HG03457 (cell line): Measurements from ENCODE around the gene CCNY.

Experiments used
- ATAC-seq: cut with Tn5 transposase; IDR thresholded peaks from one replicate; pipeline ENCODE4 v1.9.1; 2021; ENCODE audit warnings: moderate number of reproducible peaks; ENCODE audit not compliant: unreplicated experiment

CCNY gene

DNA sequence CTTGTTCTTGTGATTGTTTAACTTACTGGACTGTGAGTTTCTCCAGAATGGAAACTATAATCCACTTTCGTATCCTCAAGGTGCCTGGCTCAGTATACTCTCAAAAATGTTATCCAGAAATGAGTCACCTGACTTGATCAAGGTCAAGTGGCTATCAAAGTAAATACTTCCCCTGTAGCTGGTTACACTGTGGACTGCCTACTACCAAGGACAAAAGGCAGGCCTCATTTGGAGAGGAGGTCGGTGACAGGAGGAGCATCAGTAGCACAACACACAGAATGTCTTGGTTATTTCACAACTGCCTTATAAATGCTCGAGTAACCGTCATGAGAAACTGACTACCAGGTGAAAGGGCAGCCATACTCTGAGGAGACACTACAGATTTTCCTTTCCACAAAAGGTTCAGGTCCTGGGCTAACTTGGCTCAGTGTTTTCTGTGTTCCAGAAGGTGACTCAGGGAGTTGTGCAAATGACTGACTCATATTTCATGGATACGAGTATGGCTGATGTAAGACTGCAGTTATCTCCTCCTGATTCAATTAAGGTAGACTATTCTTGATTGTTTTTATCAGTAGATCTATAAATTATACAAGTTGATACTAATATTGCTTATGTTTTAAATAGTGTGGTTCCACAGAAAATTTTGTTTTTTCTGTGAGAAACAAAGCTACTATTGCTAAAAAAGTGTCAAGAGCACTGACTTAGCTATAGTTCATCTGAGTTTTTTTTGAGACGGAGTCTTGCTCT, 4.2 kb upstream of the CCNY start:
- no peak for ATAC-seq

DNA sequence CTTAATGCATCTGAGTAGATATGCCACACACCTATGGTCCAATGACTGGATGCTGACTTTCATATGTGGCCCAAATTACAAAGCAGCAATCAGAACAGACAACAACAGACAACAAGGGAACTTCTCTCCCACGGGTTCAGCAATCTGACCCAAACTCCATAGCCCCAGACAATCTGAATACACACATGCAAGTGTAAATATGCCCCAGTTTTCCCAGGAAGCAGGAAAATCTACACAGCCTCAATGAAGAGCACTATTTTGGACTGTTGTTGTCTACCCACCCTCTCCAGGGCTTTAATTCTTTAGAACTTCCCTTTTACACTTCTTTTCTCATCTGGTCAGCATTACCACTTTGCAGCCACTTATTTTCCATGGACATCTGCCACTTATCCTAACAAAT, 2.0 kb upstream of the CCNY start:
- no peak for ATAC-seq

DNA sequence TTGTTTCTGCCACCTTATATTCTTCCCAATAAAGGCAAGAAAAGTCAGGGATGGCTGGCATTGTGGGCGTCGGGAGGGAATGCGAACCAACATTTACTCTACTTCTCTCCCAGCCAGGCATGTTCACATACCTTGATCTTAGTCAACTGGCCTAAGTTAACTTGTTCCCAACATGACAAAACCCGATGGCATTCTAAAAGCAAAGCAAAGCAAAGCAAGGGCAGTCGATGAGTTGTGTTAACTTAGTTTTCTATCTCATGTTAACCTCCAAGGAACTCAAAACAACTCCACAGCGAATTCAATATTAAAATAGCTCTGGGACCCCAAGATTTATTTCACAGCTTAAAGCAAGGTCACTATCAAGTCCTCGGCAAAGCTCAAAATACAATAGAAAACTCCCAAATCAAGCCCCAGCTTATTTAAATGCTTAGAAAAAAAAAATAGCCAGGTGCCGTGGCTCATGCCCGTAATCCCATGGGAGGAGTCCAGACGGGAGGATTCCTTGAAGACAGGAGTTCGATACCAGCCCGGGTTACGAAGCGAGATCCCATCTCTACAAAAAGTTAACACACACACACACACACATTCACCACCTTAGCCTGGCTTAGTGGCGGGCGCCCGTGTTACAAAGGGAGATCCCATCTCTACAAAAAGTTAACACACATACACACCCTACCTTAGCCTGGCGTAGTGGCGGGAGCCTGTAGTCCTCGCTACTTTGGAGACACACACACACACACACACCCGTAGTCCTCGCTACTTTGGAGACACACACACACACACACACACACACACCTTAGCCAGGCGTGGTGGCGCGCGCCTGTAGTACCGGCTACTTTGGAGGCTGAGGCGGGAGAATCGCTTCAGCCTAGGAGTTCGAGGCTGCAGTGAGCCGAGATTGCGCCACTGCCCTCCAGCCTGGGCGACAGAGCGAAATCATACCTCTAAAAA, 901 bp upstream of the CCNY start:
- ATAC-seq = no peak

DNA sequence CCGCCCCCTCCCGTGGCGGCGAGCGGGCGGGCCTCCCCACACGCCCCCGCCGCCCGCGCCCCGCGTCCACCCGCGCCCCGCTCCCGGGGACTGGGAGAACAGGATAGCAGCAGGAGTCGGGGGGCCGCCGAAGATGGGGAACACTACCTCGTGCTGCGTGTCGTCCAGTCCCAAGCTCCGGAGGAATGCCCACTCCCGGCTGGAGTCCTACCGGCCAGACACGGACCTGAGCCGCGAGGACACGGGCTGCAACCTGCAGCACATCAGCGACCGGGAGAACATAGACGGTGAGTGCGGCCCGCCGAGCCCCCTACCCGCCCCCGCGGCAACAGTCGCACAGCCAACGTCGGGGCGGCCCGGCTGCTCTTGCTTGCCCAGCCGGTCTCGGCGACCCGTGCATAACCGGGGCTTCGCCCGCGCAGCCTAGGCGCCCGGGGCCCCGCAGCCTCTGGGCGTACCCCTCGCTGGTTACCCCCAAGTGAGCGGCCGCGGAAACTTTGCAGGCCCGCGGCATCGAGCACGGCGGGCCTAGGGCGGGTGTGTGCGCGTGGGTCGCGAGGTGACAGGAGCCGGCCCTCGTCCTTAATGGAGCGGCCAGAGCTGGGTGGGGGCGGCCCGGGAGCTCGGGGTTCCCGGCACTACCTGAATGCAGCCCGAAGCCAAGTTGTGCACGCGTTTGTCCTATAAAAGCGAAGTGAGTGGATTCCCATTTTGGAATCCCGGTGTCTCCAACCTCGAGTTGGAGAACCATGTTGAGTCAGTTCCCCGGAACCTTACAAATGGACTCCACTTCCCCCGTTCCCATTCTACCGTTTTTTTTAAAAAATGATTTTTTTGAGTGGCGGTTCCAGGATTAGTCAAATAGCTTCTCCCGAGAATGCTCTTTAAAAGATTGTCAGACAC, 863 bp downstream of the CCNY start:
- ATAC-seq = no peak

DNA sequence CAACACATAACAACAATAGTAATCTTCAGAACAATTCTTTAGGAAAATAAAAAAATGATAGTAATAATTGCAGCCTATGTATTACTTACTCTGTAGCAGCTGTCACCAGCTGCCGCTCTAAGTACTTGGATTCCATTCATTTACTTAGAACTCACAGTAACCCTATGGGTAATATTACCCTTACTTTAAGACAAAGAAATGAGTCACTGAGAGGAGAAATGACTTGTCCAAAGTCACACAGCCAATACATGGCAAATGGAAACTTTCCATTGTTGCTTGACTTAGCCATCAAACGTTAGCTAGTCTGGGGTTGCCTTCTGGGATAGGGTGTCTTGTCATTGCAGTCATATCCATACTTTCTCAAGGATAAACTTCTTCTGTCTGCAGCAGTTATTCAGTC, 3.6 kb downstream of the CCNY start:
- ATAC-seq = peak; percentile 39

DNA sequence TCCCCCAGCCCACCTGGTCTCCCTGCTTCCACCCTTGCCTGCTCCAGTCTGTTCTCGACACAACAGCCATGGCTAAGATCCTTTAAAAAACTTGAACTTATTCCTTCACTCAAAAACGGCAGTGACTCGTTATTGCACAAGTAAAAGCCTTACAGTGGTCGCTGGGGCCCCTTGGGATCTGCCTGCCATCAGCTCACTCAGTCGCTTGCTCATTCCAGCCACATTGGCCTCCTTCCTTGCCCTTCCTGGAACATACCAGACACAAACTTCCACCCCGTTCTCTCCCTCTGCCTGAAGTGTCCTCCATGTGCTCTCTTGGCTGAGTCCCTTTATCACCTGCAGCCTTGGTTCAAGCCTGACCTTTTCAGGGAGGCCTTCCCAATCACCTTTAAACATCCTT, 4.7 kb downstream of the CCNY start:
- no peak for ATAC-seq

DNA sequence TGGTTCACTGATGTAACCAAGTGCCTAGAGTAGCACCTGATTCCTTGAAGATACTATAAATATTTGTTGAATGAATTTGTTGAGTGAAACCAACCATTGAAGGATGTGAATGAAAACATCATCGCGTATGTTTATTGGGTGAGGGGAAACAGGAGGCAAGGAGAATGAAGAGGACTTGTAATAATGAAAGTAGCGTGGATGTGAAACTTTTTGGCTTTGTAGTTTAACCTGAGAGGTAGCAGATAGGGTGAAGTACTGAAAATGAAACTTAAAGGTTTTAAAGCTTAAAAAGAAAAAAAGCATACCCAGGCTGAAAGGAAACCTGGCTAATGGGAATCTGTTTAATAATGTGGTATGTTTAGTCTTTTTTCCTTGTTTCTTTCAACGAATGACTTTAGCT, 5.2 kb downstream of the CCNY start:
- peak; percentile 71 for ATAC-seq

DNA sequence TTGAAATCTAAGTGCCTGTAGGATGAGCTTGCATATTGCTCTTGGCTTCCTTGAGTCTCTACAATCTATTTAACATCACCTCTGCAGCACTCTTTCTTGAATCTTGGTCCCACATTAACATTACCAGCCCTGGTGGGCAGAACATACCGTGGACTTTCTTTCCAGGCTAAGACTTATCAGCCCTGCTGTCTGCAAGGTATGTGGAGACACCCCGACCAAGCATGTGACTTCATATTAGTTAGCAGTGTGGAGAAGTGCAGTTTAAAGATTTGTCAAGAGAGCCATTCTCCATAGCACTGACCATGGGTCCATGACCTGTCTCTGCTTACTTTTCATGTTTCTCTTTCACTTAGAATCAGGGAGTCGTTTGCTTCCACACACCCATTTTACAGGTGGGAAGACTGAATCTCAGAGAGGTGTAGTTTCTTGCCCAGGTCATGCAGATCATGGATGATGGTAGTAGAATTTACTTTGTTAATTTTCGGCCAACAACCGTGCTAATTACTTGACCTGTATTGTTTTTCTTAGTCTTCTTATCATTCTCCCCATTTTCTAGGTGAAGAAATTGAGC, 6.0 kb downstream of the CCNY start:
- no peak for ATAC-seq

DNA sequence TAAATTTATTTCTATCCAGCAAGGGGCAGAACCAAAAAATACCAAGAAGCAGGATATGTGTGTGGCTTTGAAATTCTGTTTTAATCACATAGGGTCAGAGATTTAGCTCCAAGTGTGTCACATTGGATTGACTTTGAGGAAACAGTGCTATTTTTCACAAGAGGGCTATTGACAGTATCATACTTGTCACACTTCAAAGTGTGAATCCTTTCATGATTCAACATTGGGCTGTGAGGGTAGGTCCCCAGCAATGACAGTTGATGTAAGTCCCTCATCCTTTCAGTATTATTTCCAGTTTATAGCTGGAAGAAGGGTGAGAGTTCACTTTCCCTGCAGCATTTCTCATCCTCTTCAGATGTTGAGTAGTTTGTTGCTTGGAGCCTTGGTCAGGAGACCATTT, 7.4 kb downstream of the CCNY start:
- ATAC-seq = no peak

DNA sequence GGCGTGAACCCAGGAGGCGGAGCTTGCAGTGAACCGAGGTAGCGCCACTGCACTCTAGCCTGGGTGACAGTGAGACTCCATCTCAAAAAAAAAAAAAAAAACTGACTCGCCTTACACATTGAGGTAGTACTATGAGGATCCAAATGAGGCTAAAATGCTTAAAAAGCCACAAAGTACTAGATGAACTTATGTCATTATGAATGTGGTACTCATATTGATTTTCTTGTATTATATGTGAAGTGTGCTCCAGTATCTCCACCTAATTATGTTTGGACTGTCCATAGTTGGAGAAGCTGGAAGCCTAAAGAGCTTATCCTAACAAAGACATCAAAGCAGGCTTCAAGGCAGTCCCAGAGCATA, 9.1 kb downstream of the CCNY start:
- no peak for ATAC-seq

DNA sequence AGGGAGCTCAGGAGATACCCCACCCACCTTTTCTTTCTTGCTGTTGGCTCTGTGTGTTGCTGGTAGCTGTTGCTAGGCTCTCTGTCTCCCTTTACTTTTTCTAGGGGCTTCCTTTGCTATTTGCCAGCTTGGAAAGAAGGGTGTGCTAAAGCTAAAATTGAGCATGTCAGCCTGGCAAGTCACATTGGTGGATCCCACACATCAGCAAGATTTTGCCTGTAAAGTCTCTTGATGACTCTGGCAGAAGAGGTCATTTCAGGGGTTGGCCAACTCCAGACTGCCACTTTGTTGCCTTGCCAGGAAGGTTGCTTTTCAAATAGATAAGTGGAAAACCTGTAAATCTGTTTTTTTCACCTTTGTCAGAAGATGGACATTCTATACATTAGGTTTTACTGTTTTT, 9.9 kb downstream of the CCNY start:
- ATAC-seq = no peak

DNA sequence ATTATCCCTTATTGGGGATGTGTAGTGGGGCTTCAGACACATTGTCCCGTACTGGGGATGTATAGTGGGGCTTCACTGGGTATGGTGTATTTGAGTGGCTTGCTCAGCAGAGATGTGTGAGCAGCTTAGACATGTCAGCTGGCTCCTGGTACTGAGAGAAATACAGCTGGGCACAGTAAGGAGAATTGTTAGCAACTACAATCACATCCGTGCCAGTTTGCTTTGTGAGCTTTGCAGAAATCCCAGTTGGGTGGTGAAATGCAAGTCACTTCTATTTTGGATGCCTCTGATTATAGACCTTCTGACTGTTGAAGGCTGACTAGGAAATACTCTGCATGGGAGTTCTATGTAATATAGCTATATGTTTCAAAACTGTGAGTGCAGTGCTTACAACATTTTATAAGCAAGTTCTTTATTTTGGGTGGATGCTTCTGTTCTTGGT, 10.8 kb downstream of the CCNY start:
- no peak for ATAC-seq

DNA sequence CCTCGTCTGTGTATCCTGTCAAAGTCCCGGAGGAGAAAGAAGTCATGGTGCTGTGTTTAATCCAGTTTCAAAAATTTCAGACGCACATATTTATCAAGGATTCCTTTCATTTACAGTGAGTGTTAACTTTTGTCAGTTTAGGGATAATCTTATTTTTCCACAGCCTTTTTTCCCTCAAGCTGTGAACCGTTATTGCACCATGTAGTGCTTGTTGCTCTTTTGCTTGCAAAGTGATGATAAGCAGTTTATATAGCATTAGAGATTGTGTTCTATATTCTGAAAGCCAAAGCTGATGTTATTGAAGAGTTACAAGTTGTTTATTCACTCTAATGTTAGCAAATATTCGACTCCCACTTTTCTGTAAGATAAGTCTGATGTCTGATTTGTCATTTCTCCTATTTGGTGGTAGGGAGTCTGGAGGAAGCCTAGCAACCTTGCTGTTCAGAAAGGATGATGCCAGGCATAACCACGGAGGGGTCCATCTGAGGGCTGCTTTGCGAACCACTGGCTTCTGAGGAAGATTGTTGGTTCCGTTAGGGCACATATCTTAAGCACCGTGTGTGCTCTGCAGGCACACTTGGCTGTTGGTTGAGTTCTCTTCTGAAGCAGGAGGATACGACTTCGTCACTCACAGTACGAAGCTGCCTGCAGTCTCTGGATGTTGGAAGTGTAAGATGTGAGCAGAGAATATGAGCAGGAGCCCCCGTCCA, 11.7 kb downstream of the CCNY start:
- ATAC-seq = no peak

DNA sequence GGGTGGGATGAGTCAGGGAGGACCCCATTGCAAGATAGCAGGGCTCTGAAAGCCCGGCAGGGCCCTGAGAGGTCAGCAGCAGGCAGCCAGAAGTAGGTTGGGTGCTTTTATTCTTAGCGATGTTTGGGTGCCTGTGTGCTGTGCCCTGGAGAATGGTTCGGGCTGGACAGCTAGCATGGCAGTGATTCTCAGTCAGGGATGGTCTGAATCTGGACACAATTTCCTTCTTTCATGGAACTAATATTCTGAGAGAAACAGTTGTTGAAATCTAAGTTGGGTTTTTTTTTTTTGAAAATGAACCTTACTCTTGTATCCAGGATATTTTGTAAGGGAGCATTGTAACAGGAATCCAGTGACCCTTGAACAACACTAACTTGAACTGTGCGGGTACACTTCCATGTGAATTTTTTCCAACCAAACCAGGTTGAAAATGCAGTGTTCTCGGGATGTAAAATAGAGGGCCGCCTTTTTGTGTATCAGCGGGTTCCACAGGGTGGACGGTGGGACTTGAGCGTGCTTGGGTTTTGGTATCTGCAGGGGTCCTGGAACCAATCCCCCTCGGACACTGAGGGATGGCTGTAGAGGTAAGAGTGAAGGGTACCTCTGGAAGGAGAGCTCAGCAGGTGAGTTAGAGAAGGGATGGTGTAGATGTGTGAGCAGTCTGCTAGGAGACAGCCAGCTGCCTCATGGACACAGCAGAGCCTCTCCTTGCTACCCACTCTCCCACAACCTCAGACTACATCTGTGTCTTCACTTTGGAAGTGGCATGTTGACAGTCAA, 12.5 kb downstream of the CCNY start:
- ATAC-seq = no peak

DNA sequence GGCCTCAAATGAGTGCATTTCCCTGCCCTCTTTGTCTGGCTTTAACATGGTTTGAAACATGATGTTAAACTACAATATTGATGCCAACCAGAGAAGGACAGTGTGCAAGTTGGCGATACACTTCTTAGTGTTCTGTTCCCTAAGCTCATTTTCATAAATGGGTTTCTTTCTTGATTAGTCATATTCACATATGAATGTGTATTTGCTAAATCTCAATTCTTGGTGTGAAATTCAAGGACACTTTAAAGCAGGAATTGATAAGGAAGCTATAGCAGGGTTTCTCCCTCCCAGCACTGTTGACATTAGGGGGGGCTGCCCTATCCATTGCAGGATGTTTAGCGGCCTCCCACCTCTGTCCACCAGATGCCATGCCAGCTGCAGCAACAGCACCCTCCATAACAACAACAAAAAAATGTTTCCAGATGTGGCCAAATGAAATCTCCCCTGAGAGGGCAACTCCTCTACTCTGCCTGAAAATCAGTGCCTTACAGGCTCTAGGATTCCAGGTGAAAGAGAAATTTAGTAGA, 13.1 kb downstream of the CCNY start:
- ATAC-seq = no peak

DNA sequence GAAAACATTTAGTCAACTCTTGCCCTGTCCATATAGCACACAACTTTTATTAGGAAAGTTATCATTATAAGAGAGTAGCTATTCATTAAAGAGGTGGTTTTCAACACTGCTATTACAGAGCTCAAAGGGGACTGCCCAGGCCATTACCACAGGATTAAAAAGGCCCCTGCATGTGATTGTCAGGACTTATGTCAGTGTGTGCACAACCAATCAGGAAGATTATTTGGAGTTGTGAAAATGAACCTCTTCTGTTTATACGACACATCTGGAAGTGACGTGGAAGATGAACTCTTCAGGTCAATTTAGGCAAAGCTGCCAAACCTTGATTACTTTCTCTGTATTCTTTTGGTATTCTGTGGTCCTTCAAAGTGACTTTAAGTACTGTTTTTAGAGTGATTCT, 14.7 kb downstream of the CCNY start:
- ATAC-seq = no peak

DNA sequence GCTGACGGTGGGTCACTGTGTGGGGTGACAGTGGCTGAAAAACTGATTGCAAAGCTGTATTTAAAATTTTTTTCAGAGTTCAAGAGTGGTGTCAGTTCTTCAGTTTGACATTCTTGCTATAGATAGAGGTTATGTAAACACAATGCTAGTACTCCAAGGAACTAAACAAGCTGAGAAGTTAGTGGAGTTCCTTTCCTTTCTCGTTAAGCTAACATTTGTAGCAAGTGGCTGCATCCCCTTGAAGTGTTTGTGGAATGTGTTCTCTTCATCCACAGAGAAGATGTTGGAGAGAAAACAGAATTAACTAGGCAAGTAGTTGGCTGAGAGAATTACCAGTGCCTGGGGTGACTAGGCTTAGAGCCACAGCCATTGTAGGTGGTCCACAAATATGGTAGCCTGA, 15.8 kb downstream of the CCNY start:
- ATAC-seq = no peak

DNA sequence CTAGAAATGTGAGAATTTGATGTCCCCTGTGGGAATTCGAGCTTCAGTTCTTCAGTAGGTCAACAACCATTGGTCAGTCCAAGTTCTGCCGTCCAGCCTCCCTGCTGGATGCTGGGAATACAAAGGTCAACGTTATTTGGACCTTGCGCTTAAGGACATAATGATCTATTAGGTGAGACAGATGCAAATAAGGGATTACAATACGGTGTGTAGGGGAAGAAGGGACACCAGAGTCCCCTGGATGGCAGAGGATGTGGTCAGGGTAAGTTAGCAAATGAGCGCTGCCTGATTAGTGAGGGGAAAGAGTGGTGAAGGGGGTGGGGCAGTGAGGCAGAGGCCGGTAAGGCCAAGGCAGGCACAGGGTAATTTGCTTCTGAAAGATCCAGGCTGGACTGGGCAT, 16.2 kb downstream of the CCNY start:
- no peak for ATAC-seq

DNA sequence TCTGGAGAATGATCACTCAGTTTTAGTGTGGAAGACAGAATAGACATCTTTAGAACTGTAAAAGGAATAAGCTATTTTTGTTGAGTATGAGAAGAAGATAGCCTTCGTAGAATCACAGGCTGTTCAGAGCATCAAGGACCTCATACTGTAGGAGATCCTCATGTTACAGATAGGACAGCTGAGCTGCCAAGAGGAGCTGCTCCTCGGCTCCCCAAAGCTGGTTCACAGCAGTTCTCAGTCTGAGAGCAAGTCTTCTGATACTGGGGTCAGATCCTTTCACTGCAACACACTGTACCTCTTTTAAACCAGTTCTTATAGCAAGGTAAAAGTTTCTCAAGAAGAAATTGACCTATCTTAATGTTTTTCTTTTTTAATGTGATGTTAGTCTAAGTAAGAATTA, 17.1 kb downstream of the CCNY start:
- ATAC-seq = no peak
